ENCODE data around the gene MORC4. TPM values are rescaled to one million over a fixed set of nuclear protein-coding genes. Genes with fewer than 3 reads are reported as not detected.

The MORC4 gene
- total and polyA plus RNA-seq, 2 of the 4 experiments (the other 2 are of a cell fraction), result 17.5 to 34.2 TPM

DNA sequence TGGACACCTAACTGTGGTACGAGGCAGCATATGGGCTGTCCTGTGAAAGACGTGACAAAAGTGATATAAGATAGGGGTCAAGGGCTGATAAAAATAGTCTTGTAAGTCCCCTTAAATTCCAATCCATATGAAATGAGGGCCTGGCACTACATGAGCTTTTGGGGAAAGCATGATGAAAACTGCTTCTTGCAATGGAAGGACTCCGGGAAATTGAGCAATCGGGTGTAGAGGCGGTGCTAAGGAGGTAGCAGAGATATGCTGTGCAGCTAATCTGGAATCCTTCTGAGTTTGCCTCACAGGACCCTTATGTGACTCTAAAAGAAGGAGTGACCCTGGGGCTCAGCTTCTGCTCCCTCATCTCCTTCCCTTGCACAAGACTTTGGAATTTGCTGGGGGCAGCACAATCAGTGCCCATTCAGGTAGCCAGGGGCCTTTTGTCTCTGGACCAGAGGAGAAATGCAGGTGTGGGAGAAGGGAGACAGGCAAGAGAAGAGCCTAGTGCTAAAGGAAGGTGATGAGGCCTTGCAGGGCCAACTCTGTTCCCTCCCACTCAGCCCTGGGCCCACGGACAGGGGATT, 67.0 kb downstream of the MORC4 start:
- intact Hi-C loops (cut with micrococcal nuclease) (loop anchor here (2.0 kb wide), 1 partner anchor 38 kb away; no protein-coding TSS in a partner anchor), dilution Hi-C loops (cut with HindIII; ENCODE audit: low sequenced_read_pairs, unreplicated experiment) (no loop called here), in situ Hi-C loops (cut with MboI; ENCODE audit: low sequenced_read_pairs) (no loop called here)
- H3K14ac ChIP-seq (replicated peaks; ENCODE audit: low read depth, low read length), result peak overlapping the region; percentile 13; the same call in 1 of the 2 replicates
- no CpG with 5 or more reads among the region's 6 CpGs for WGBS, 2 experiments (ENCODE audit: extremely low coverage in 2 of 2, insufficient read length in 1 of 2)
- peak overlapping the region; percentile 7; the same call in 1 of the 2 replicates for H3K23ac ChIP-seq (ENCODE audit: low read depth, low read length)
- no peak overlapping the region for H3K56ac ChIP-seq (ENCODE audit: extremely low read depth, insufficient read depth, low read length)
- H2AK9ac ChIP-seq (replicated peaks; ENCODE audit: low read depth, low read length, poor library complexity), result no peak overlapping the region
- H3K27me3 ChIP-seq (ENCODE audit: control insufficient read depth, insufficient read depth, low read length), result peaks cover 2% of the 10 kb centered on the region; the same call in 1 of the 2 replicates
- H3K4ac ChIP-seq (ENCODE audit: low read depth, low read length), result peak overlapping the region; percentile 19
- no peak overlapping the region for H3K4me3 ChIP-seq (ENCODE audit: insufficient read depth, low read depth, low read length)
- no peak overlapping the region for H4K5ac ChIP-seq (ENCODE audit: low read depth, low read length)
- 0 out of 2 replicates have a peak overlapping the region, but pooled peaks have one; percentile 11 for H2BK120ac ChIP-seq (ENCODE audit: low read depth, low read length)
- TF ChIP-seq CEBPB (IDR thresholded peaks at IDR 0.05; ENCODE audit: low read depth, low read length), result peak; percentile 66; the same call in 1 of the 2 replicates
- no peak for TF ChIP-seq CHD1 (IDR thresholded peaks at IDR 0.05; ENCODE audit: low read depth, low read length)
- H3K4me2 ChIP-seq (ENCODE audit: low read depth, low read length), result 0 out of 2 replicates have a peak overlapping the region, but pooled peaks have one; percentile 16
- no TSS peak for BruUV-seq (replicated peaks)
- peak overlapping the region; percentile 14 for H2BK5ac ChIP-seq (ENCODE audit: low read depth, low read length, poor library complexity, severe bottlenecking)
- peak overlapping the region; percentile 61; the same call in 1 of the 2 replicates for H3K27ac ChIP-seq (ENCODE audit: insufficient read depth, low read length)
- POLR2A ChIA-PET (ENCODE audit: unreplicated experiment), result no interaction called here
- H2BK15ac ChIP-seq (ENCODE audit: low read depth, low read length), result peak overlapping the region; percentile 64; the same call in 1 of the 3 replicates
- no peak overlapping the region; the same call in 1 of the 2 replicates for H2BK20ac ChIP-seq (ENCODE audit: low read depth, low read length)
- no peak overlapping the region for H2AFZ ChIP-seq (replicated peaks; ENCODE audit: low read length, poor library complexity)
- H3K9me3 ChIP-seq (ENCODE audit: control insufficient read depth, insufficient read depth, low read length), result no peaks in the 10 kb centered on the region
- 0 out of 2 replicates have a peak overlapping the region, but pooled peaks have one; percentile 5 for H3K18ac ChIP-seq (ENCODE audit: low read depth, low read length)
- peaks cover 7% of the 10 kb centered on the region; the same call in 1 of the 2 replicates for H3K9me1 ChIP-seq (ENCODE audit: insufficient read depth, low read length)
- H3K9ac ChIP-seq (ENCODE audit: low read depth, low read length), result no peak overlapping the region
- H3K4me1 ChIP-seq (ENCODE audit: control insufficient read depth, insufficient read depth, low read length), result peaks cover 10% of the 10 kb centered on the region
- H4K20me1 ChIP-seq (ENCODE audit: insufficient read depth, low read length), result no peaks in the 10 kb centered on the region; the same call in 1 of the 2 replicates
- ATAC-seq (ENCODE audit: low read depth) (peak; percentile 39), DNase-seq (peak; percentile 35)
- H2AK5ac ChIP-seq (ENCODE audit: low read depth, low read length), result peak overlapping the region; percentile 3; the same call in 1 of the 2 replicates
- no peaks in the 10 kb centered on the region for H3K79me1 ChIP-seq (ENCODE audit: low read depth in 1 of 2, low read length in 2 of 2)
- no peak overlapping the region; a peak in 1 of 4 replicates for H4K8ac ChIP-seq (ENCODE audit: low read depth in 2 of 2, low read length in 2 of 2)
- CTCF ChIA-PET, result interaction anchor here (1.1 to 1.2 kb wide), 2 partner anchors 30 to 34 kb away, joined by 3 read pairs; no protein-coding TSS in a partner anchor
- H4K91ac ChIP-seq (ENCODE audit: insufficient read depth, low read depth, low read length), result no peak overlapping the region; the same call in 1 of the 2 replicates
- H3K36me3 ChIP-seq (ENCODE audit: control insufficient read depth, insufficient read depth, low read length), result peaks cover 1% of the 10 kb centered on the region; the same call in 1 of the 2 replicates
